ENCODE measurements around the gene NOS2.
"Not testable (repeated sequence)": the region's sequence is repeated elsewhere in the genome, so short reads cannot be mapped to it uniquely, and the experiment has no call there.

- TF ChIP-seq CTCF, POLR2A (IDR thresholded peaks at IDR 0.05): not testable (repeated sequence)
Measured at GRCh38 chr17:27760931-27761330, 39.4 kb downstream of the NOS2 start.

Measured in uterus (tissue), 2 donors.